COR-L47 (cell line): ENCODE measurements around the gene KIFC3.
"Not testable (repeated sequence)": the region's sequence is repeated elsewhere in the genome, so short reads cannot be mapped to it uniquely, and the experiment has no call there.

ENCODE experiments used
- DNase-seq: peaks from one replicate; lab custom pipeline; 2025; lab: John Stamatoyannopoulos, UW

KIFC3 gene

DNA sequence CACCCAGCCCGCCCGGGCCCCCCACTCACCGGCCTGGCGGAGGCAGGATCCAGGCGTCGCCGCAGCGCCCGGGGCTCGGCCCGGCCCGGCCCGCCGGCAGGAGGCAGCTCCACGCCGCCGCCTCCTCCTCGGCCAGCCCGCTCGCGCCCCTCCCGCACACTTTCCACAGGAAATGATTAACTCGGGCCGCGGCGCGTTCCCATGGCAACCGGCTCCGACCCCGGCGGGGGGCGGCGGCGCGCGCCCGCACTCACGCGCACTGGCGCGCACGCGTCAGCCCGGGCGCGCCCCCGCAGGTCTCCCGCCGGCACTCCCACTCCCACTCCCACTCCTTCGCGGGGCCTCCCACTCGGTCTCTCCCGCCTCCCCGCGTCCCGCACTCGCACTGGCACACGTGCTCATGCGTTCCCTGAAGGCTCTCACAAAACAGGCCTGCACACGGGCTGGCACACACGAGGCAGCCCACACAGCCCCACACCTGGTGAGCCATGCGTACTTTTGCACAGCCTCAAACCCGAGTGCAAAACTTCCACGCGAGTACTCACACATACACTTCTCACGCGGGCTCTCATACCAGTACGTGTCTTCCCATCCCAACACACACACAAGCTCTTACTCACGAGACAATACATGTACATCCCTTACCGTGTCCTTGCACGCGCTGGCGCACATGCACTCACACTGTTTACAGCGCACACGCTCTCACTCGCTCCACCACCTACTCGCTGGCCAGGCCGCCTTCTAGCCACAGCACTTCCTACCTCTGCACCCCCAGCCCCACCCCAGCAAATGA is at the start of gene KIFC3:
KIFC3 (minus strand) TSS at position 151 of the 793 bp plus-strand sequence. CDS start 4,248 bp downstream, outside the sequence.
- DNase-seq = peak; percentile 77

DNA sequence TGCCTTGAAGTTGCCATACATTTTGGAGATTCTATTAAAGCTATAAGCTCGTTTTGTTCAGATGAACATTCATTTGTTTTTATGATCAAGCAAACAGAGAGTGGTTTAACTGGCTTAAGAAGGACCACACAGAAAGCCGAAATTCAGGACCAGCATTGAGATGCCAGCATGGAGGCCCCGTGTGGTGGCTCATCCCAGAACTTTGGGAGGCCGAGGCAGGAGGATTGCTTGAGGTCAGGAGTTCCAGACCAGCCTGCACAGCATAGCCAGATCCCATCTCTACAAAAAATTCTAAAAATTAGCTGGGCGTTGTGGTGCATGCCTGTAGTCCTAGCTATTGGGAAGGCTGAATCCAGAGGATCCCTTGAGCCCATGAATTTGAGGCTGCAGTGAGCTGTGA is 45.9 kb upstream of the KIFC3 start:
- DNase-seq = no peak

DNA sequence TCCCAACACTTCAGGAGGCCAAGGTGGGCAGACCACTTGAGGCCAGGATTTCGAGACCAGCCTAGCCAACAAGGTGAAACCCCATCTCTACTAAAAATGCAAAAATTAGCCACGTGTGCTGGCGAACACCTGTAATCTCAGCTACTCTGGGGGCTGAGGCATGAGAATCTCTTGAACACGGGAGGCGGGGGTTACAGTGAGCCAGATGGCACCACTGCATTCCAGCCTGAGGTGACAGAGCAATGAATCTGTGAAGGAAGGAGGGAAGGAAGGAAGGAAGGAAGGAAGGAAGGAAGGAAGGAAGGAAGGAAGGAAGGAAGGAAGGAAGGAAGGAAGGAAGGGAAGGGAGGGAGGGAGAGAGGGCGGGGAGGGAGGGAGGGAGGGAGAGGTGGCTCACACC is 44.6 kb upstream of the KIFC3 start:
- DNase-seq = not testable (repeated sequence)

DNA sequence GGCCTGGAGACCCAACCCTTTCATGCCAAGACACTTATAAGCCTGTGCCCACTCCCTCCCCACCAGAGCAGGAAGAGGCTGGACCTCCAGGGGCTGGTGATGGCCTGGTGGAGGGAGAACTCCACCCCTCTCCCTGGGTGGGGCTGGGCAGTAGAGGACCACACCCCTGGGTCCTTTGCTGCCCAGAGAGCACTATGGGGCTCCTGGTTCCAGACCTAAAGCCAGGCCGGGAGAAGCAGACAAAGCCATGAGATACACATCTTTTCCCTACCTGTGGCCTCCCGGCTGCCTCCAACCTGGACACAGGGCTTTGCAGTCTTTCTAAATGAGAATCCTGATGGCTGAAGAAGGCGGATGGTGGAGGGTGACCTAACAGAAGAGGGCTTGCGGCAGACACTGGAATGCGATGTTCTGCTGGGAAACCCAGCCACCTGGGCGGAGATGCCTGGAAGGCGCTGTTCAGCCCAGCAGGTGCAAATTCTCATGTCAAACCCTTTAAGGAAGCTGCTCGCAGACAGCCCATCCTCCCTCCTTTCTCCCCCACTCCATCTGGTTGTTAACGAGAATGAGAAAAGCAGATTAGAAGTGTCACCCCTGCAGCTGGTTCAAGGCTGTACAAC is 43.9 kb upstream of the KIFC3 start:
- DNase-seq = no peak

DNA sequence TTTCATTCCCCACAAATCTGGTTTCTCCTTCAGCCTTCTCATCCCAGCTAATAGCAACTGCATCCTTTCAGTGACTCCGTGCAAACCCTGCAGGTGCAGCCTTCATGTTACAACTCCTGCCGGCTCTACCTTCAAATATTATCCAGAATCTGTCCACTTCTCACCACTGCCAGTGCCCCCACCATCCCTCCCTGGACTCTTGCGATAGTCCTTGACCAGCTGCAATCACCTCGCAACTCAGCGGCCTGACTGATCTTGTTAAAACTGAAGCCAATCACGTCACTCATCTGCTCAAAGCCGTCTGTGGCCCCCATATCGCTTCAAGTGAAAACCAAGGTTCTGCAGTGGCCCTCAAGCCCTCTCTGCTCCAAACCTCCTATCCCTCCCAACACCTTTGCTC is 42.8 kb upstream of the KIFC3 start:
- DNase-seq = no peak

DNA sequence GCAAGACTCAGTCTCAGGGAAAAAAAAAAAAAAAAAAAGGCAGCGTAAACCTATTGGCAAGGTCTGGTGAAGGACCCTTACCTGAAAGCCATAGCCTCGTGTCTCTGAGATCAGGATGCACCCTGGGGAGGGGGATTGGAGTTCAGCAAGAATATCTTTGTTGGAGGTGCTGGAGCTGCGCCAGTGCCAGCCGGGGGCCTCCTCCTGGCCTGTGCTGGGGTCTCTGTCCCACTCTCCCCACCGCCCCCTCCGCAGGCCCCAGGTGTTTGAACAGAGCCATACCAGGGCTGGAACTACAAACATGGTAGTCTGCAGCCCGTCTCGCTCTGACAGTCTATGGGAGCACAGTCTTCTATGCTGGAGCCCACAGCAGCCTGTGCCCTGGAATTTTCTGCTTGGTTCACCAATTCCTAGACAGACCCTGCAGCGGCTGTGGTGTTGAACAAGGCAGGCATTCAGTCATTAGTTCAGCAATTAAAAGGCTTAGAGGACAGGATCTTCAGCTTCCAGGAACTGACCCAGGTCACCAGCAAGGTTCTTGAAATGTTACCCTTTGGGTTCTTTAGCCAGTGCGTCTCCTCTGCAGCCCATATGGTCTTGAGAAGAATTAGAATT is 42.2 kb upstream of the KIFC3 start:
- DNase-seq = no peak

- DNase-seq = no peak
Measured at GRCh38 chr16:57843400-57843799, 41.1 kb upstream of the KIFC3 start.

DNA sequence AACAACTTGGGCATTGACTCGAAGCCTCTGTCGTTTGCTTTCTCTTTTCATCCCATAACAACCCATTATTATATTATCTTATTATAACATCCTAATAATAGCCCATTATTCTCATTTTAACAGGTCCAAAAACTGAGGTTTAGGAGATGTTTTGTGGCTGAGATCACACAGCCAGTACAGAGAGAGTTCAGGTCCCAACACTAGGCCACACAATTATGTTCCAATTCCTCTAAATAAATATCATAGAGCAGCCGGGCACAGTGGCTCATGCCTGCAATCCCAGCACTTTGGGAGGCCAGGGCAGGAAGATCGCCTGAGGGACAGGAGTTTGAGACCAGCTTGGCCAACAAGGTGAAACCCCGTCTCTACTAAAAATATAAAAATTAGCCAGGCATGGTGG is 40.3 kb upstream of the KIFC3 start:
- no peak for DNase-seq

DNA sequence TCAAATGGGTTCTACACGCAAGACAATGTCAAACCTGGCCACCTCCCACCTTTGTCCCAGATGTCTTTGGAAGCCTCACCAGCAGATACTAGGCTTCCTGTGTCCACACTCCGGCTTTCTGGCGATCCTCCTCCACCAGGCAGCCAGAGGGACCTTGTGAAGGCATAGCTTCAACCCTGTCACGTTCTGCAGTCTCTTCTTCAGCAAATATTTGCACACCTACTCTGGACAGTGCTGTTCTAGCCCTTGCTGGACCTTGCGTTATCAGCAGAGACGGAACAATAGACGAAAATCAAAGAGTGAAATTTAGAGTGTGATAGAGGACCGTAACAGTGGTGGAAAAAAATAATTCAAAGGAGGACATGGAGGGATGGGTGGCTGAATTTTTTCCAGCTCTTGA is 38.5 kb upstream of the KIFC3 start:
- DNase-seq = no peak

DNA sequence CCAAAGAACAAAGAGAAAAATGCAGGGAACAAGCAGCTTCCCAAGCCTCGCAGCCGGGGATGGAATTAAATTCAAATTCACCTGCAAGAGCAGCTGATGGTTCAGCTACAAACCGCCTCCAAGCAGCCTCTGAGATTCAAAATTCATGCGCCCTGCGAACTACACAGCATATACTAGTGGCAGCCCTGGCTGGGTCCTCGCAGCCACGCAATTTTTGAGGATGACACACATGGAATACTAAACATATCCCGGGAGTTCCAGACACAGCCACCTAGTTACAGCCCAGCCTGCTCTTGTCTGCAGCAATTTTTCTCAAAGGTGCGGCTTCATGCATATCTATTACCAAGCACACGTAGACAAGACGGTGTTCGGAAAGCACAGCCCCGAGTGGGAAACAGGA is 35.9 kb upstream of the KIFC3 start:
- DNase-seq = no peak

- peak; percentile 53 for DNase-seq
Measured at GRCh38 chr16:57837305-57838125, 35.2 kb upstream of the KIFC3 start.

GRCh38 chr16:57835439-57835838 is 33.1 kb upstream of the KIFC3 start:
- not testable (repeated sequence) for DNase-seq

- DNase-seq = no peak
Measured at GRCh38 chr16:57834936-57835335, 32.6 kb upstream of the KIFC3 start.

DNA sequence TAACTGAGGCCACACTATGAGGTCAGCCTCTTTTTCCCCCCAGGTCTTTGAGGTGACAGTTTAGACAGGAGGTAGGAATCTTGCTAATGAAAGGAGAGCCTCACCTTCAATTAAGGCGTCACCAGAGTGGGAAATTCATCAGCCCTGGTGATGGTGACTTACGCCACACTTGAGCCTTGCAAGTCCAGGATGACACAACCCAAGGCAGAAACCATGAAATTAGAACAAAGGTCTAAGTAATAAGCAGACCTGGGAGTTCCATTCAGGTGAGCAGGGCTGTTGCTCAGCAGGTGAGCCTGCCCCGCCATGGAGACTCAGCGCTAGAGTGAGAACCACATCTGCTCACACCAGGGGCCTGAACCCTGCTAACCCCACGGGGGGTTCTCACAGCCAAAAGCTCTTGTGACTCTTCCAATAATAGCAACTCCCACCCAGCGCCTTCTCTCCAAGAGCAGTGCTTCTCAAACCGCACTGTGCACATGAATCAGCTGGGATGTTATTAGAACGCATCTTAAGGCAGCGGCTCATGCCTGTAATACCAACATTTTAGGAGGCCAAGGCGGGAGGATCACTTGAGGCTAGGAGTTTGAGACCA is 28.7 kb upstream of the KIFC3 start:
- DNase-seq = no peak

DNA sequence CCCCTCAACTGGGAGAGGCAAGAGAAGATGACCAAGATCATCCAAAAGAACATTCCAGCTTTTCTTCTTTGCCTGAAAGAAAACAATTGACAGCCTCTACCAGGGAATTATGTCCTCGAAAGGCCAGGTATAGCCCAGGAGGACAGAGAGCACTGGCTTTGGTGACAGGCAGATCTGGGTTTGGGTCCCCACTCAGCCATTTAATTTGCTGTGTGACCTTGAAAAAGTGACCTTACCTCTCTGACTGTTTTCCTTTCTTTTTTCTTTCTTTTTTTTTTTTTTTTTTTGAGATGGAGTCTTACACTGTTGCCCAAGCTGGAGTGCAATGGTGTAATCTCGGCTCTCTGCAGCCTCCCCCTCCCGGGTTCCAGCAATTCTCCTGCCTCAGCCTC is 27.7 kb upstream of the KIFC3 start:
- no peak for DNase-seq

- DNase-seq = no peak
Measured at GRCh38 chr16:57828272-57829161, 26.2 kb upstream of the KIFC3 start.

GRCh38 chr16:57826706-57827625 is 24.7 kb upstream of the KIFC3 start:
- DNase-seq = no peak

DNA sequence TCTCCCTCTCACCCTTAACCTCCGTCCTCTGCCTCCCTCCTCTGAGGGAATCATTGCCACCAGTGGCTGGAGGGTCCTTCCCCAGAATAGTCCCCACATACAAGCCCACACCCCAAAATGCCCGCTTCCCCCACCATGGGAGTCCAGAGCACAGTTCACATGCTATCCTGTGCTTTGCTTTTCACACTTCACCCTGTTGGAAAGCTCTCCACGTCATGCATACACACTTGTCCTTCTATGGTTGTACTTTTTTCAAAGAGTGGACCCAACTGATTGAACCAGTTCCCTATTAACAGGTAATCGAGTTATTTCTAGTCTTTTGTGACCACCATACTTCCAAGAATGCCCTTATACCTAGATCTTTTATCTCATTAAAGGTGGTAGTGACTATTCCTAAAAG is 23.8 kb upstream of the KIFC3 start:
- no peak for DNase-seq

GRCh38 chr16:57825298-57826044 is 23.2 kb upstream of the KIFC3 start:
- DNase-seq = no peak
